ENCODE data around the gene MED16. TPM values are rescaled to one million over a fixed set of nuclear protein-coding genes. Genes with fewer than 3 reads are reported as not detected.

Gene MED16
- polyA plus RNA-seq, 3 donors, result 20.7 to 37.4 (median 32.8) TPM

DNA sequence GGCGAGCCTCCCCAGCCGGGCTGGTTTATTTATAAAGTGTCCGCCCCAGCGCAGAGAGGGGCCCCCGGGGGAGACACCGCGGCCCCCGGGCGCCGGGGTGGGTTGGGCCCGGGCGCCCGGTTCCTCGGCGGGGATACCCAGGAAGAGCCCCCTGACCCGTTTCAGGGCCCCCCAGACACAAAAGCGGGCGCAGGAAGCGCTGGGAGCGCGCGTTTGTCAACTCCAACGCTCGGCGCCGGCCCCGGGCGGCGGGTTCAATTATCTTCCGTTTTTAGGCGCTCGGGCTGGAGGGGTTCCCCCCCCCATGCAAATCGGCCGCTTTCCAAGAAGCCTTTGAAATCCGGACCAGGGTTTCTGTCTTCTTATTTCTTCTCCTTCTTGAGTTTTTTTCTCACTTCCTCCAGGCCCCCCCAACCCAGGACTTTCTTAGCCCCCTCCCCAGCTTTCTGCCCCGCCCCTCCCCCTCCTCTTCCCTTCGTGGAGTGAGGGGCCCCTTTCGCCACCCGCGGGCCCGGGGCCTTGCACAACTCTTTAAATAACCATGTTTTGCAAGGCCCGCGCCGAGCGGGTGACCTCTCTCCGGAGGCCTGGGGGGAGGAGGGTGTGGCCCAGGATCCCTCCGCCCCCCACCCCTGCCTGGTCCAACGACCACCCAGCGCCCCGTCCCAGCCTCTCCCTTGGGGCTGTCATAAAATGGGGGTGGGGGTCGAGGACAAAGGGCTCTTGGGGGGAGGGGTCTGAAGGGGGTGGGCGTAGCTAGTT, 33.8 kb upstream of the MED16 start:
- peak overlapping the region; percentile 83 to 89 for H3K4me3 Mint-ChIP-seq
- peak overlapping the region; percentile 99 for H3K4me2 ChIP-seq (replicated peaks; ENCODE audit: extremely low read depth, low read length, poor library complexity, severe bottlenecking)
- WGBS (ENCODE audit: insufficient coverage), result under 1% methylated on average over 25 of the region's 52 CpGs

DNA sequence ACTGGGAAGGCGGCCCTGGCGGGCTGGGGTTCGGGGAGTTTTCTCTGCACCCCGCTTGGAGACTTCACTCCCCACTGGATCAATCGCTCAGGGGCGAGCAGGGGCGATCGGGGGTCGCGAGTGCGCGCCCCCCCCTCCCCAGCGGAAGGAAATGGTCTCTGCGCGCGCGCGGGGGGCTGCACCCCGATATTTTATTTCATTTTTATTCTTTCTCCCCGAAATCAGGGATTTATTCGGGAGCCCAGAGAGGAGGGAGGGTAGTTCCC, 33.3 kb upstream of the MED16 start:
- peak overlapping the region; percentile 99 for H3K4me2 ChIP-seq (replicated peaks; ENCODE audit: extremely low read depth, low read length, poor library complexity, severe bottlenecking)
- peak overlapping the region; percentile 53 for H2AFZ ChIP-seq (ENCODE audit: insufficient read depth, low read depth, low read length, poor library complexity, severe bottlenecking)
- H3K4me3 Mint-ChIP-seq, result peak overlapping the region; percentile 83 to 88
- H3K27me3 ChIP-seq (ENCODE audit: control insufficient read depth in 2 of 2, insufficient read depth in 2 of 2, low read length in 2 of 2), result peaks cover 0 to 2% of the 10 kb centered on the region in 2 donors
- H3K27me3 Mint-ChIP-seq (ENCODE audit: low read depth in 3 of 3), result peaks cover 9 to 11% (median 10%) of the 10 kb centered on the region in 3 donors
- peaks cover 7 to 15% of the 10 kb centered on the region in 2 donors for H3K36me3 ChIP-seq (replicated peaks in 1 of 2; ENCODE audit: control insufficient read depth in 1 of 2, insufficient read depth in 2 of 2, low read length in 2 of 2)
- H3K27ac ChIP-seq (ENCODE audit: low read depth in 1 of 2, low read length in 2 of 2), result peak overlapping the region; percentile 85 to 87
- H3K9ac ChIP-seq (ENCODE audit: insufficient read depth, low read length, poor library complexity, severe bottlenecking), result peak overlapping the region; percentile 88
- no CpG with 5 or more reads among the region's 21 CpGs for WGBS (ENCODE audit: insufficient coverage)
- H3K4me1 ChIP-seq (ENCODE audit: control insufficient read depth in 1 of 2, insufficient read depth in 2 of 2, low read length in 2 of 2), result peaks cover 37 to 46% of the 10 kb centered on the region in 2 donors
- intact Hi-C loops (cut with micrococcal nuclease), result loop anchor here (2.0 to 10.0 kb wide), 3 partner anchors 15 to 319 kb away; partner anchors contain the start of genes ATP5F1D (in 1 of the 2), GPX4 (in 1 of the 2) and MIDN (in 1 of the 2)
- no peaks in the 10 kb centered on the region for H3K9me3 ChIP-seq (replicated peaks in 1 of 2; ENCODE audit: control insufficient read depth in 1 of 2, insufficient read depth in 1 of 2, low read length in 2 of 2)
- peak overlapping the region in 6 of 7 donors; percentile 25 to 88 (median 80) for H3K27ac Mint-ChIP-seq
- peaks cover 41% of the 10 kb centered on the region for H4K20me1 ChIP-seq (ENCODE audit: insufficient read depth, low read length)
- TF ChIP-seq, protein P1, sequence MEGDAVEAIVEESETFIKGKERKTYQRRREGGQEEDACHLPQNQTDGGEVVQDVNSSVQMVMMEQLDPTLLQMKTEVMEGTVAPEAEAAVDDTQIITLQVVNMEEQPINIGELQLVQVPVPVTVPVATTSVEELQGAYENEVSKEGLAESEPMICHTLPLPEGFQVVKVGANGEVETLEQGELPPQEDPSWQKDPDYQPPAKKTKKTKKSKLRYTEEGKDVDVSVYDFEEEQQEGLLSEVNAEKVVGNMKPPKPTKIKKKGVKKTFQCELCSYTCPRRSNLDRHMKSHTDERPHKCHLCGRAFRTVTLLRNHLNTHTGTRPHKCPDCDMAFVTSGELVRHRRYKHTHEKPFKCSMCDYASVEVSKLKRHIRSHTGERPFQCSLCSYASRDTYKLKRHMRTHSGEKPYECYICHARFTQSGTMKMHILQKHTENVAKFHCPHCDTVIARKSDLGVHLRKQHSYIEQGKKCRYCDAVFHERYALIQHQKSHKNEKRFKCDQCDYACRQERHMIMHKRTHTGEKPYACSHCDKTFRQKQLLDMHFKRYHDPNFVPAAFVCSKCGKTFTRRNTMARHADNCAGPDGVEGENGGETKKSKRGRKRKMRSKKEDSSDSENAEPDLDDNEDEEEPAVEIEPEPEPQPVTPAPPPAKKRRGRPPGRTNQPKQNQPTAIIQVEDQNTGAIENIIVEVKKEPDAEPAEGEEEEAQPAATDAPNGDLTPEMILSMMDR (IDR thresholded peaks at IDR 0.05), result no peak
- peaks cover 41% of the 10 kb centered on the region for H3K4me1 Mint-ChIP-seq
- H3K79me2 ChIP-seq (ENCODE audit: insufficient read depth, low read length), result peaks cover 72% of the 10 kb centered on the region
- peaks cover 10 to 21% of the 10 kb centered on the region in 2 donors for H3K36me3 Mint-ChIP-seq
- DNase-seq, result no peak
- H3K9me3 Mint-ChIP-seq, result peaks cover 0 to 5% (median 0%) of the 10 kb centered on the region in 7 donors
- peak overlapping the region; percentile 89 to 99 (median 90) for H3K4me3 ChIP-seq (replicated peaks in 1 of 3; ENCODE audit: low read depth in 2 of 3, low read length in 3 of 3)

More for the DNA sequence above, 33.8 kb upstream of the MED16 start:
- Mint-ChIP-seq H3K9me3 (peaks cover 0 to 2% (median 0%) of the 10 kb centered on the region in 7 donors), H3K27me3 (ENCODE audit: low read depth in 3 of 3) (peaks cover 5 to 8% (median 6%) of the 10 kb centered on the region in 3 donors), H3K36me3 (peaks cover 12 to 26% of the 10 kb centered on the region in 2 donors), H3K27ac (peak overlapping the region in 6 of 7 donors; percentile 79 to 96 (median 92)), H3K4me1 (peaks cover 42% of the 10 kb centered on the region)
- Histone ChIP-seq H3K4me3 (replicated peaks in 1 of 3; ENCODE audit: low read depth in 2 of 3, low read length in 3 of 3) (peak overlapping the region; percentile 89 to 99 (median 90)), H3K79me2 (ENCODE audit: insufficient read depth, low read length) (peaks cover 78% of the 10 kb centered on the region), H4K20me1 (ENCODE audit: insufficient read depth, low read length) (peaks cover 45% of the 10 kb centered on the region), H3K36me3 (replicated peaks in 1 of 2; ENCODE audit: control insufficient read depth in 1 of 2, insufficient read depth in 2 of 2, low read length in 2 of 2) (peaks cover 7 to 15% of the 10 kb centered on the region in 2 donors), H2AFZ (ENCODE audit: insufficient read depth, low read depth, low read length, poor library complexity, severe bottlenecking) (peak overlapping the region; percentile 53), H3K27me3 (ENCODE audit: control insufficient read depth in 2 of 2, insufficient read depth in 2 of 2, low read length in 2 of 2) (no peaks in the 10 kb centered on the region), H3K9me3 (replicated peaks in 1 of 2; ENCODE audit: control insufficient read depth in 1 of 2, insufficient read depth in 1 of 2, low read length in 2 of 2) (no peaks in the 10 kb centered on the region), H3K27ac (ENCODE audit: low read depth in 1 of 2, low read length in 2 of 2) (peak overlapping the region; percentile 85 to 87), H3K9ac (ENCODE audit: insufficient read depth, low read length, poor library complexity, severe bottlenecking) (peak overlapping the region; percentile 88), H3K4me1 (ENCODE audit: control insufficient read depth in 1 of 2, insufficient read depth in 2 of 2, low read length in 2 of 2) (peaks cover 38 to 51% of the 10 kb centered on the region in 2 donors)
- DNase-seq, result peak; percentile 77 to 87 (median 86)
- intact Hi-C loops (cut with micrococcal nuclease), result loop anchor here (2.0 to 10.0 kb wide), 3 partner anchors 14 to 318 kb away; partner anchors contain the start of genes ATP5F1D (in 1 of the 2), GPX4 (in 1 of the 2) and MIDN (in 1 of the 2)
- TF ChIP-seq, protein P1 (IDR thresholded peaks at IDR 0.05), result no peak
